Colon (tissue), 2 donors: ENCODE data around the gene CCDC82.

ENCODE experiments used
- FAIRE-seq: peaks from 2 replicates; lab custom pipeline; 2012; peaks lifted over from hg19 to GRCh38; lab: Jason Lieb, UNC
- donor health status: control.
- donor health status: control.

The CCDC82 gene

GRCh38 chr11:96329419-96329818 lies 60.3 kb downstream of the CCDC82 start:
- FAIRE-seq, result no peak

GRCh38 chr11:96328395-96329010 lies 61.2 kb downstream of the CCDC82 start:
- no peak for FAIRE-seq

- no peak for FAIRE-seq
Observed at GRCh38 chr11:96326959-96327358, 62.8 kb downstream of the CCDC82 start.

- no peak for FAIRE-seq
Observed at GRCh38 chr11:96324912-96325311, 64.8 kb downstream of the CCDC82 start.

- no peak for FAIRE-seq
Observed at GRCh38 chr11:96323642-96323985, 66.1 kb downstream of the CCDC82 start.

- FAIRE-seq, result no peak
Observed at GRCh38 chr11:96322775-96323641, 66.7 kb downstream of the CCDC82 start.

- FAIRE-seq, result no peak
Observed at GRCh38 chr11:96321091-96321490, 68.6 kb downstream of the CCDC82 start.

- no peak for FAIRE-seq
Observed at GRCh38 chr11:96319898-96320656, 69.6 kb downstream of the CCDC82 start.

GRCh38 chr11:96318850-96319249 lies 70.9 kb downstream of the CCDC82 start:
- no peak for FAIRE-seq

GRCh38 chr11:96318399-96318798 lies 71.3 kb downstream of the CCDC82 start:
- FAIRE-seq, result no peak

GRCh38 chr11:96317985-96318384 lies 71.7 kb downstream of the CCDC82 start:
- no peak for FAIRE-seq

- FAIRE-seq, result no peak
Observed at GRCh38 chr11:96317571-96317970, 72.1 kb downstream of the CCDC82 start.

GRCh38 chr11:96316869-96317268 lies 72.8 kb downstream of the CCDC82 start:
- FAIRE-seq, result no peak

- no peak for FAIRE-seq
Observed at GRCh38 chr11:96315476-96315875, 74.2 kb downstream of the CCDC82 start.

GRCh38 chr11:96314326-96315020 lies 75.2 kb downstream of the CCDC82 start:
- FAIRE-seq, result no peak

GRCh38 chr11:96313163-96313562 lies 76.5 kb downstream of the CCDC82 start:
- no peak for FAIRE-seq

- no peak for FAIRE-seq
Observed at GRCh38 chr11:96311120-96311568, 78.6 kb downstream of the CCDC82 start.

- FAIRE-seq, result no peak
Observed at GRCh38 chr11:96310236-96310635, 79.5 kb downstream of the CCDC82 start.

GRCh38 chr11:96309643-96310017 lies 80.1 kb downstream of the CCDC82 start:
- FAIRE-seq, result no peak

- no peak for FAIRE-seq
Observed at GRCh38 chr11:96309016-96309642, 80.6 kb downstream of the CCDC82 start.

- no peak for FAIRE-seq
Observed at GRCh38 chr11:96307776-96308140, 82.0 kb downstream of the CCDC82 start.
